Measurements from ENCODE around the gene THOC2. TPM values are rescaled to one million over a fixed set of nuclear protein-coding genes. Genes with fewer than 3 reads are reported as not detected.

Gene THOC2
- total and polyA plus RNA-seq, 2 of the 8 experiments (the other 6 are each of a cell fraction or from before 2014, with no cell fraction given), result 32.7 to 68.8 TPM

- no peak overlapping the region for H3K4me3 ChIP-seq (ENCODE audit: extremely low read depth in 1 of 4, insufficient read depth in 2 of 4, low read depth in 3 of 4, low read length in 4 of 4)
- TF ChIP-seq HDAC2 (IDR thresholded peaks at IDR 0.05; ENCODE audit: borderline replicate concordance in 1 of 2, low read depth in 2 of 2, low read length in 2 of 2) (no peak), SP4 (IDR thresholded peaks at IDR 0.05; ENCODE audit: low read length) (no peak), JUN (IDR thresholded peaks at IDR 0.05; ENCODE audit: low read depth, low read length) (no peak), RXRA (IDR thresholded peaks at IDR 0.05; ENCODE audit: insufficient read depth, low read depth, low read length) (no peak), PHF8 (conservative IDR thresholded peaks at IDR 0.05; ENCODE audit: low read depth, low read length) (no peak), ATF3 (IDR thresholded peaks at IDR 0.05; ENCODE audit: insufficient read depth, low read depth, low read length) (no peak), TAF1 (IDR thresholded peaks at IDR 0.05; ENCODE audit: low read depth, low read length) (no peak), CTCF (IDR thresholded peaks at IDR 0.05; ENCODE audit: control extremely low read depth in 1 of 3, insufficient read depth in 1 of 3, low read depth in 1 of 3, low read length in 3 of 3) (no peak), TBP (IDR thresholded peaks at IDR 0.05; ENCODE audit: low read depth, low read length) (no peak)
- peaks cover 0 to 21% (median 0%) of the 10 kb centered on the region in 4 experiments; a peak in 1 of 8 replicates for H3K36me3 ChIP-seq (ENCODE audit: control insufficient read depth in 2 of 4, insufficient read depth in 4 of 4, low read length in 3 of 4)
- H3K79me1 ChIP-seq (ENCODE audit: low read depth, low read length), result no peaks in the 10 kb centered on the region
- no peaks in the 10 kb centered on the region for H3K79me2 ChIP-seq (ENCODE audit: control insufficient read depth in 1 of 2, insufficient read depth in 2 of 2, low read length in 2 of 2)
- no peak overlapping the region for H2AK5ac ChIP-seq (ENCODE audit: low read depth, low read length)
- no peak overlapping the region for H2BK12ac ChIP-seq (ENCODE audit: low read depth, low read length)
- no peak overlapping the region for H3K9ac ChIP-seq (replicated peaks in 1 of 4; ENCODE audit: extremely low read depth in 1 of 4, low read depth in 3 of 4, low read length in 3 of 4)
- no peak overlapping the region for H2BK120ac ChIP-seq (replicated peaks; ENCODE audit: low read depth, low read length)
- no peak overlapping the region; the same call in 1 of the 2 replicates for H4K8ac ChIP-seq (ENCODE audit: extremely low read depth, insufficient read depth, low read length)
- 76% methylated on average over 2 of the region's 2 CpGs; no CpG with 5 or more reads in 1 of the 2 experiments for WGBS, 2 experiments (ENCODE audit: extremely low coverage in 1 of 2, insufficient coverage in 1 of 2, insufficient read length in 1 of 2, insufficient replicate concordance in 2 of 2, low coverage in 1 of 2, low lambda C conversion rate in 2 of 2, missing lambda C conversion rate in 1 of 2)
- H4K5ac ChIP-seq (ENCODE audit: insufficient read length, low read depth, low read length), result no peak overlapping the region
- no peaks in the 10 kb centered on the region for H3K27me3 ChIP-seq (replicated peaks in 1 of 4; ENCODE audit: control insufficient read depth in 3 of 4, extremely low read depth in 1 of 4, insufficient read depth in 3 of 4, low read length in 3 of 4)
- no peak overlapping the region for H3K23ac ChIP-seq (ENCODE audit: insufficient read length)
- DNase-seq (ENCODE audit: low read depth in 1 of 2, low spot score in 2 of 2) (no peak), FAIRE-seq (no peak)
- no peaks in the 10 kb centered on the region for H3K23me2 ChIP-seq (ENCODE audit: low read depth, low read length)
- no peak overlapping the region for H2BK15ac ChIP-seq (ENCODE audit: low read length)
- no peak overlapping the region for H3K4ac ChIP-seq (replicated peaks; ENCODE audit: insufficient read length, low read depth, low read length)
- ChIA-PET POLR2A (ENCODE audit: partially characterized antibody) (no interaction called here), CTCF (ENCODE audit: partially characterized antibody) (interaction anchor here (1.6 kb wide), 1 partner anchor 161 kb away, joined by 4 read pairs; no protein-coding TSS in a partner anchor)
- no peak overlapping the region for H3K27ac ChIP-seq (ENCODE audit: low read depth, low read length)
- no peak overlapping the region for H3K18ac ChIP-seq (ENCODE audit: extremely low read depth, low read length)
- H3K56ac ChIP-seq (replicated peaks; ENCODE audit: insufficient read length, low read depth, low read length), result no peak overlapping the region
- no peak overlapping the region for H2AFZ ChIP-seq (ENCODE audit: low read length)
- H2BK5ac ChIP-seq (ENCODE audit: low read depth, low read length), result no peak overlapping the region
- H4K20me1 ChIP-seq (replicated peaks in 1 of 2; ENCODE audit: control insufficient read depth in 1 of 2, insufficient read depth in 2 of 2, low read length in 2 of 2), result no peaks in the 10 kb centered on the region
- no peaks in the 10 kb centered on the region for H3K4me1 ChIP-seq (replicated peaks in 1 of 4; ENCODE audit: control insufficient read depth in 3 of 4, insufficient read depth in 4 of 4, low read length in 3 of 4)
- no peak overlapping the region for H3K4me2 ChIP-seq (ENCODE audit: insufficient read depth in 1 of 2, low read depth in 2 of 2, low read length in 2 of 2)
- H3K14ac ChIP-seq (ENCODE audit: insufficient read length), result no peak overlapping the region
- H4K91ac ChIP-seq (replicated peaks; ENCODE audit: insufficient read length, low read length), result no peak overlapping the region
- H3K9me3 ChIP-seq (ENCODE audit: insufficient read depth in 2 of 2, low read depth in 1 of 2, low read length in 1 of 2), result no peaks in the 10 kb centered on the region
- no peak overlapping the region for H2BK20ac ChIP-seq (ENCODE audit: low read length)
Measured at GRCh38 chrX:123610915-123611314, 121.9 kb downstream of the THOC2 start.
